Panc1 (cell line): ENCODE measurements around the gene MACF1.

Experiments used
- CTCF ChIP-seq: fragments of 450-650 bp; IDR thresholded peaks from 2 replicates; pipeline ENCODE4 v1.5.1; 2017; ENCODE audit warnings: mild to moderate bottlenecking
- POLR2AphosphoS5 ChIP-seq: IDR thresholded peaks from 2 replicates; pipeline ENCODE4 v1.6.1; 2012; ENCODE audit warnings: mild to moderate bottlenecking, low read depth, low read length, moderate library complexity

- no peak for TF ChIP-seq CTCF
- no peak for TF ChIP-seq POLR2AphosphoS5
These were observed 117.9 kb downstream of the MACF1 start for GRCh38 chr1:39322431-39322830.
